Ishikawa (cell line): ENCODE measurements around the gene PTPN11.

Experiments
- CEBPB ChIP-seq: IDR thresholded peaks from 2 replicates; pipeline ENCODE4 v1.6.1; 2012
- EP300 ChIP-seq: IDR thresholded peaks from 2 replicates; pipeline ENCODE4 v1.6.1; 2012; ENCODE audit warnings: borderline replicate concordance
- TAF1 ChIP-seq: IDR thresholded peaks from 2 replicates; pipeline ENCODE4 v1.6.1; 2012; ENCODE audit warnings: low read depth, mild to moderate bottlenecking
- TEAD4 ChIP-seq: IDR thresholded peaks from 2 replicates; pipeline ENCODE4 v1.6.1; 2012

DNA sequence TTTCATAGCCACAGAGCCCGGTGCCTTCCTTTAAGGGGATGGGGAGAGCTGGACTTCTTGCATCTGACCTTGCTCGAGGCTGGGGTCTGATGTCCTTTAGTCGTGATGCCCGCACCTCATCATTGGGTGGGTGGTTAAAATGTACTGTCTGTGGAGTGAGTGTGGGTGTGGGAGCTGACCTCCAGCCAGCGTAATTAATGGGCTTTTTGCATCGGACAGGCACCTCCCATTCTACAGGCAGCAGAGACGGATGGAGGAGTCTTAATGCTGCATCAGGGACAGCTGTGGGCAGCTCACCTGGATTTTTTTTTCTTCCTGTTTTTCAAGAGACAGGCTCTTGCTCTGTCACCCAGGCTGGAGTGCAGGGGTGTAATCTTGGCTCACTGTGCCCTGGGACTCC lies 114.8 kb downstream of the PTPN11 start:
- TF ChIP-seq EP300 (no peak), TEAD4 (no peak), TAF1 (no peak), CEBPB (no peak)
